Stomach (tissue), 9 donors: ENCODE results near the gene RBBP4. TPM values are rescaled to one million over a fixed set of nuclear protein-coding genes. Genes with fewer than 3 reads are reported as not detected.
"Not testable (repeated sequence)": the region's sequence is repeated elsewhere in the genome, so short reads cannot be mapped to it uniquely, and the experiment has no call there.

ENCODE experiments used
- DNase-seq, 2 donors: peaks; one replicate each; pipeline versions ENCODE4 v3.0.0 to v3.0.0-alpha.2; 2013 to 2019
- H3K27ac ChIP-seq, 5 donors: fragments of 200-600 bp in 4 of 5; sonication (generic) in 4 of 5; one replicate each; pipeline ENCODE4 v1.5.1; 2013 to 2019; ENCODE audit warnings: mild to moderate bottlenecking in 1 of 5, moderate library complexity in 1 of 5
- H3K27me3 ChIP-seq, 3 donors: fragments of 200-600 bp; sonication (generic); one replicate each; pipeline ENCODE4 v1.5.1; 2017 to 2019; ENCODE audit warnings: mixed run types in 1 of 3
- H3K36me3 ChIP-seq, 4 donors: fragments of 200-600 bp; sonication (generic); 1 replicate in 3 of 4; 2 replicates in 1 of 4; pipeline ENCODE4 v1.5.1; 2016 to 2019
- H3K4me1 ChIP-seq, 4 donors: fragments of 200-600 bp; sonication (generic); one replicate each; pipeline ENCODE4 v1.5.1; 2016 to 2019
- H3K4me3 ChIP-seq, 4 donors: fragments of 200-600 bp; sonication (generic) in 3 of 4; one replicate each; pipeline ENCODE4 v1.5.1; 2016 to 2019; ENCODE audit warnings: mild to moderate bottlenecking in 1 of 4
- H3K9me3 ChIP-seq, 4 donors: fragments of 200-600 bp; sonication (generic); one replicate each; pipeline ENCODE4 v1.5.1; 2016 to 2019
- CTCF ChIP-seq, 7 experiments: fragments of 450-650 bp in 4 of 7; fragments of 200-600 bp in 3 of 7; sonication (generic) in 3 of 7; IDR thresholded peaks; one replicate each; pipeline ENCODE4 v1.5.1; 2016 to 2019; ENCODE audit warnings: antibody characterized with exemption in 7 of 7, control low read depth in 2 of 7, mild to moderate bottlenecking in 1 of 7
- EP300 ChIP-seq: sonication (generic); formaldehyde crosslinking; IDR thresholded peaks from one replicate; pipeline ENCODE4 v1.6.1; 2017; ENCODE audit warnings: antibody characterized with exemption
- POLR2A ChIP-seq, 4 donors: fragments of 450-650 bp; IDR thresholded peaks; one replicate each; pipeline ENCODE4 v1.6.1; 2016; ENCODE audit warnings: antibody characterized with exemption in 4 of 4, control low read depth in 2 of 4, mild to moderate bottlenecking in 1 of 4, moderate library complexity in 1 of 4
- POLR2AphosphoS5 ChIP-seq, 3 donors: sonication (generic); formaldehyde crosslinking; IDR thresholded peaks; one replicate each; pipeline ENCODE4 v1.6.1; 2016; ENCODE audit warnings: antibody characterized with exemption in 3 of 3
- WGBS, 5 donors: extraction: QIAGEN DNeasy Blood & Tissue Kit in 3 of 5; methylation state at CpG; one replicate each; pipeline versions ENCODE4 v1.1.5 to v1.1.7; 2013 to 2018; 5-methylcytosine and 5-hydroxymethylcytosine counted together
- intact Hi-C: fragments of 100-400 bp; cut with DNase I; formaldehyde crosslinking; loops from one replicate; pipeline ENCODE4 v1.15.1; 2023; ENCODE audit warnings: low total_unique reads
- polyA plus RNA-seq, 3 donors: library from polyadenylated mRNA; stranded (reverse); fragments of 200-250 nt; gene quantifications; one replicate each; pipeline ENCODE4 v1.2.3, GENCODE V29; 2013
- total RNA-seq, 5 donors: library from RNA; depleted of rRNA; stranded (reverse); fragments of >200 nt; gene quantifications; one replicate each; pipeline versions ENCODE4 v1.1.0 to v1.2.3, GENCODE V29; 2014 to 2016
- donor health status: healthy with polysubstance abuse.
- donor health status: Bipolar disorder and iron deficiency.
- donor health status: healthy.

RBBP4 gene
- total and polyA plus RNA-seq, 8 donors = 38.0 to 226 (median 75.0) TPM

DNA sequence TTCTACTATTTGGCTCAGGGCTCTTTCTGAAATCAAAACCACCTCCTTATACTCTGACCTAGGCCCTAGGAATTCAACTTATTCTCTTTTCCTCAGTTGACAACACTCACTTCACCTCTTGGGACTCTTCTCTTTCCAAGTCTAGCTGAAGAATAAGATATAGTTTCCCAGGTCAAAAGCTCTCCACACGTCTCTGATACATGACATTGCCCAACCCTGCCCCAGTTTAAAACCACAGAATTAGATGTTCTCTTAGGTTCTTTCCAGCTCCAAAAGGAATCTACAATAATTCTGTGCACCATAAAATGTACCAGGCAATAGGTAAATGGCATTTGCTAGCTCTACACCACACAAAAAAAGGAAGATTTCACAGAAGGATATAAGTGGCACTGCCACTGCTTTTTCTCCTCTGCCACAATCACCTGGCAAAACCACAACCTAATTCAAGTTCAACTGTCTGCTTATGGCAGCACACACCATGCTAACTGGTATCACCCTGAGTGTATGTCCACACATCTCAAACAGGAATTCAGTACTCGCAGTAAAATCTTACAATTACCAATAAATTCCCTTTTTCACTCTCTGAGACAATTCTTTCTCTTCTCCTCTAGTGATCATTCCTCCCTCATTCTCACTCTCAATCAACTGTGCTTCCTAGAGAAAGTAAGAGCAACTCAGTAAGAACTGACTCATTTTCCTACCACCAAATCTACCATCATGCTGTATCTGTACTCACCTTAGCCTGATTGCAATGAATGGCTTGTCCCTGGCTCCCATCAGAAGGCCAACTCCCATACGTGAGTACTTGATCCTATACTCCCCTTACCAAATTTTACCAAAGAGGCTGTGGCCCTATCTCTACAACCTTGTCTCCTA lies 28.0 kb upstream of the RBBP4 start:
- Histone ChIP-seq H3K27ac (no peak overlapping the region), H3K4me1 (no peaks in the 10 kb centered on the region), H3K36me3 (peaks cover 2 to 63% (median 54%) of the 10 kb centered on the region in 4 donors), H3K9me3 (no peaks in the 10 kb centered on the region), H3K27me3 (no peaks in the 10 kb centered on the region), H3K4me3 (no peak overlapping the region)
- no peak for DNase-seq
- no peak for TF ChIP-seq POLR2A (IDR thresholded peaks at IDR 0.05)
- no peak for TF ChIP-seq POLR2AphosphoS5 (IDR thresholded peaks at IDR 0.05)
- TF ChIP-seq CTCF (IDR thresholded peaks at IDR 0.05) = no peak
- TF ChIP-seq EP300 = no peak
- intact Hi-C loops = no loop called here
- 57 to 78% (median 71%) methylated on average over 3 of the region's 3 CpGs for WGBS, 5 donors

DNA sequence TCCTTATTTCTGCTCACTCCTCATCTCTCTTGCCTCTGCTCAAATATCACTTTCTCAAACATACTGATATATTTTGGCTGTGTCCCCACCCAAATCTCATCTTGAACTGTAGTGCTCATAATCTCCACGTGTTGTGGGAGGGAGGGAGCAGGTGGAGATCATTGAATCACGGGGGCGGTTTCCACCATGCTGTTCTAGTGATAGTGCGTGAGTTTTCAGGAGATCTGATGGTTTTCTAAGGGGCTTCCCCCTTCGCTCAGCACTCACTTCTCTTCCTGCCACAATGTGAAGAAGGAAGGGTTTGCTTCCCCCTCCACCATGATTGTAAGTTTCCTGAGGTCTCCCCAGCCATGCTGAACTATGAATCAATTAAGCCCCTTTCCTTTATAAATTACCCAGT lies 27.2 kb upstream of the RBBP4 start:
- no peaks in the 10 kb centered on the region for H3K9me3 ChIP-seq
- no peak overlapping the region for H3K4me3 ChIP-seq
- H3K4me1 ChIP-seq = no peaks in the 10 kb centered on the region
- H3K36me3 ChIP-seq = peaks cover 7 to 66% (median 60%) of the 10 kb centered on the region in 4 donors
- H3K27ac ChIP-seq = no peak overlapping the region
- intact Hi-C loops = no loop called here
- no peak for DNase-seq
- 67 to 78% (median 72%) methylated on average over 5 of the region's 5 CpGs for WGBS, 5 donors
- H3K27me3 ChIP-seq = no peaks in the 10 kb centered on the region
- no peak for TF ChIP-seq POLR2AphosphoS5 (IDR thresholded peaks at IDR 0.05)

DNA sequence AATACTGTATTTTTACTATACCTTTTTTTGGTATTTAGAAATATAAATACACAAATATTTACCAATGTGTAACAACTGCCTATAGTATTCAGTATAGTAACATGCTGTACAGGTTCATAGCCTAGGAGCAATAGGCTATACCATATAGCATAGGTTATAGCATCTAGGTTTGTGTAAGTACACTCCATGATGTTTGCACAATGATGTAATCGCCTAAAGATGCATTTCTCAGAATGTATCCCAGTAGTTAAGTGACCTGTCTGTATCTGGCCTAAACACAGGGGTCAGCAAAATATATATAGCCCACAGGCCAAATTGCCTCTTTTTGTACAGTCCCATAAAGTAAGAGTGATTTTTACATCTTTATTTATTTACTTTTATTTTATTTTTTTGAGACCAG lies 24.8 kb upstream of the RBBP4 start:
- 84 to 95% (median 89%) methylated on average over 1 of the region's 1 CpG for whole genome bisulfite sequencing, 5 donors

GRCh38 chr1:32627596-32628162 lies 23.3 kb upstream of the RBBP4 start:
- Histone ChIP-seq H3K9me3 (no peaks in the 10 kb centered on the region), H3K27ac (no peak overlapping the region), H3K36me3 (peaks cover 23 to 77% (median 71%) of the 10 kb centered on the region in 4 donors), H3K4me3 (no peak overlapping the region), H3K4me1 (no peaks in the 10 kb centered on the region), H3K27me3 (no peaks in the 10 kb centered on the region)
- intact Hi-C loops = no loop called here
- 74 to 85% (median 78%) methylated on average over 11 of the region's 11 CpGs for WGBS, 5 donors
- TF ChIP-seq POLR2AphosphoS5 (IDR thresholded peaks at IDR 0.05) (no peak), EP300 (no peak), POLR2A (IDR thresholded peaks at IDR 0.05) (no peak), CTCF (IDR thresholded peaks at IDR 0.05) (no peak)
- DNase-seq = no peak

More for the DNA sequence above, 24.8 kb upstream of the RBBP4 start:
- no peak for DNase-seq
- intact Hi-C loops = no loop called here
- H3K9me3 ChIP-seq = no peaks in the 10 kb centered on the region
- no peaks in the 10 kb centered on the region for H3K27me3 ChIP-seq
- no peak overlapping the region for H3K4me3 ChIP-seq
- H3K4me1 ChIP-seq = no peaks in the 10 kb centered on the region
- H3K36me3 ChIP-seq = peaks cover 21 to 72% (median 66%) of the 10 kb centered on the region in 4 donors
- no peak for TF ChIP-seq POLR2A (IDR thresholded peaks at IDR 0.05)
- no peak for TF ChIP-seq CTCF (IDR thresholded peaks at IDR 0.05)
- TF ChIP-seq POLR2AphosphoS5 (IDR thresholded peaks at IDR 0.05) = no peak
- no peak for TF ChIP-seq EP300
- H3K27ac ChIP-seq = no peak overlapping the region

DNA sequence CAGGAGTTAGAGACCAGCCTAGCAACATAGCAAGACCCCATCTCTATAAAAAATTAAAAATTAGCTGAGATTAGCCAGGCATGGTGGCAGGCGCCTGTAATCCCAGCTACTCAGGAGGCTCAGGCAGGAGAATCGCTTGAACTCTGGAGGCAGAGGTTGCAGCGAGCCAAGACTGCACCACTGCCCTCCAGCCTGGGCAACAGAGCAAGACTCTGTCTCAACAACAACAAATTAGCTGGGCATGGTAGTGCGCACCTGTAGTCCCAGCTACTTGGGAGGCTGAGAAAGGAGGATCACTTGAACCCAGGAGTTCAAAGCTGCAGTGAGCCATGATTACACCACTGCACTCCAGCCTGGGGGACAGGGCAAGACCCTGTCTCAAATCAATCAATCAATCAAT lies 20.8 kb upstream of the RBBP4 start:
- intact Hi-C loops, H3K27me3 ChIP-seq, DNase-seq, H3K4me1 ChIP-seq, H3K27ac ChIP-seq, H3K9me3 ChIP-seq, H3K4me3 ChIP-seq: not testable (repeated sequence)
- peaks cover 36 to 94% (median 82%) of the 10 kb centered on the region in 4 donors for H3K36me3 ChIP-seq
- WGBS, 5 donors = 96 to 99% (median 99%) methylated on average over 4 of the region's 4 CpGs
